Breast epithelium (tissue), 3 donors: ENCODE measurements around the gene STRIP1.

Experiments used
- CTCF ChIP-seq, 3 donors: fragments of 450-650 bp; IDR thresholded peaks; one replicate each; pipeline ENCODE4 v1.5.1; 2016 to 2017; ENCODE audit warnings: antibody characterized with exemption in 3 of 3, mild to moderate bottlenecking in 3 of 3, moderate library complexity in 3 of 3
- POLR2A ChIP-seq: fragments of 450-650 bp; IDR thresholded peaks from one replicate; pipeline ENCODE4 v1.6.1; 2016; ENCODE audit warnings: antibody characterized with exemption, mild to moderate bottlenecking, moderate library complexity

- TF ChIP-seq CTCF (IDR thresholded peaks at IDR 0.05) (no peak), POLR2A (no peak)
Measured at GRCh38 chr1:110092991-110093390, 58.6 kb downstream of the STRIP1 start.
